H9 (cell line): ENCODE data around the gene UTS2R. TPM values are rescaled to one million over a fixed set of nuclear protein-coding genes. Genes with fewer than 3 reads are reported as not detected.

Source experiments
- DNase-seq: peaks from one replicate; pipeline ENCODE4 v3.0.0-alpha.2; 2017
- H2AFZ ChIP-seq: one replicate; pipeline ENCODE4 v1.6.1; 2013; ENCODE audit warnings: mild to moderate bottlenecking, low read length, control low read depth, moderate library complexity
- H2AK5ac ChIP-seq: 2 replicates; pipeline ENCODE4 v1.6.1; 2013; ENCODE audit warnings: low read length, control low read depth, mixed read lengths; ENCODE audit not compliant: insufficient read length
- H2BK120ac ChIP-seq: one replicate; pipeline ENCODE4 v1.6.1; 2013; ENCODE audit warnings: low read depth, mild to moderate bottlenecking, low read length, control low read depth, inconsistent platforms; ENCODE audit not compliant: poor library complexity, severe bottlenecking
- H2BK12ac ChIP-seq: 2 replicates; pipeline ENCODE4 v1.6.1; 2013; ENCODE audit warnings: low read length, control low read depth, mixed read lengths, low read depth; ENCODE audit not compliant: insufficient read length
- H2BK15ac ChIP-seq: 2 replicates; pipeline ENCODE4 v1.6.1; 2013; ENCODE audit warnings: low read depth, low read length, control low read depth
- H2BK20ac ChIP-seq: one replicate; pipeline ENCODE4 v1.6.1; 2013; ENCODE audit warnings: low read depth, mild to moderate bottlenecking, low read length, control low read depth, inconsistent platforms; ENCODE audit not compliant: poor library complexity, severe bottlenecking
- H2BK5ac ChIP-seq: 2 replicates; pipeline ENCODE4 v1.6.1; 2013; ENCODE audit warnings: low read length, control low read depth, mixed read lengths; ENCODE audit not compliant: insufficient read length
- H3K14ac ChIP-seq: 2 replicates; pipeline ENCODE4 v1.6.1; 2013; ENCODE audit warnings: low read length, control low read depth; ENCODE audit not compliant: insufficient read depth
- H3K18ac ChIP-seq: 2 replicates; pipeline ENCODE4 v1.6.1; 2013; ENCODE audit warnings: low read depth, mild to moderate bottlenecking, mixed read lengths, low read length, control low read depth; ENCODE audit not compliant: insufficient read length
- H3K23ac ChIP-seq: 2 replicates; pipeline ENCODE4 v1.6.1; 2013; ENCODE audit warnings: low read length, control low read depth, mixed read lengths, low read depth; ENCODE audit not compliant: insufficient read length
- H3K23me2 ChIP-seq: 2 replicates; pipeline ENCODE4 v1.6.1; 2013; ENCODE audit warnings: low read depth, mild to moderate bottlenecking, mixed read lengths, low read length, control low read depth; ENCODE audit not compliant: insufficient read length, poor library complexity, severe bottlenecking
- H3K27ac ChIP-seq: 2 replicates; pipeline ENCODE4 v1.5.1; 2013; ENCODE audit warnings: low read length, control low read depth, mixed read lengths, low read depth; ENCODE audit not compliant: insufficient read length
- H3K27me3 ChIP-seq: 2 replicates; pipeline ENCODE4 v1.6.1; 2013; ENCODE audit warnings: low read length, control low read depth, inconsistent platforms; ENCODE audit not compliant: insufficient read depth
- H3K4ac ChIP-seq: 2 replicates; pipeline ENCODE4 v1.6.1; 2013; ENCODE audit warnings: low read depth, mild to moderate bottlenecking, control low read depth, inconsistent platforms, low read length, moderate library complexity
- H3K4me1 ChIP-seq: 2 replicates; pipeline ENCODE4 v1.6.1; 2013; ENCODE audit warnings: low read length, control low read depth, inconsistent platforms; ENCODE audit not compliant: insufficient read depth
- H3K4me2 ChIP-seq: 2 replicates; pipeline ENCODE4 v1.6.1; 2013; ENCODE audit warnings: low read length, control low read depth, mixed read lengths; ENCODE audit not compliant: insufficient read length, insufficient read depth
- H3K56ac ChIP-seq: 2 replicates; pipeline ENCODE4 v1.6.1; 2013; ENCODE audit warnings: low read depth, mild to moderate bottlenecking, mixed read lengths, low read length, control low read depth; ENCODE audit not compliant: insufficient read length
- H3K79me1 ChIP-seq: 2 replicates; pipeline ENCODE4 v1.6.1; 2013; ENCODE audit warnings: low read depth, mild to moderate bottlenecking, moderate library complexity, low read length, control low read depth, inconsistent platforms; ENCODE audit not compliant: insufficient read depth, poor library complexity, severe bottlenecking
- H3K79me2 ChIP-seq: 2 replicates; pipeline ENCODE4 v1.6.1; 2013; ENCODE audit warnings: low read length, control low read depth, inconsistent platforms; ENCODE audit not compliant: insufficient read depth
- H3K9ac ChIP-seq: 2 replicates; pipeline ENCODE4 v1.6.1; 2013; ENCODE audit warnings: low read length, control low read depth, mixed read lengths; ENCODE audit not compliant: insufficient read length; ENCODE audit errors: extremely low read depth
- H3K9me3 ChIP-seq: one replicate; pipeline ENCODE4 v1.6.1; 2013; ENCODE audit warnings: low read depth, low read length, inconsistent platforms; ENCODE audit not compliant: control insufficient read depth
- H3T11ph ChIP-seq: one replicate; pipeline ENCODE4 v1.6.1; 2013; ENCODE audit warnings: mild to moderate bottlenecking, low read length, control low read depth, inconsistent platforms
- H4K20me1 ChIP-seq: one replicate; pipeline ENCODE4 v1.6.1; 2013; ENCODE audit not compliant: control insufficient read depth, insufficient read length, insufficient read depth
- H4K5ac ChIP-seq: 2 replicates; pipeline ENCODE4 v1.6.1; 2013; ENCODE audit warnings: low read depth, mild to moderate bottlenecking, mixed read lengths, low read length, control low read depth; ENCODE audit not compliant: insufficient read length
- H4K8ac ChIP-seq: replicated peaks from 2 replicates; pipeline ENCODE4 v1.6.1; 2013; ENCODE audit warnings: low read length, control low read depth, mixed read lengths, low read depth; ENCODE audit not compliant: insufficient read length
- H4K91ac ChIP-seq: 2 replicates; pipeline ENCODE4 v1.6.1; 2013; ENCODE audit warnings: low read depth, mild to moderate bottlenecking, moderate library complexity, mixed read lengths, low read length, control low read depth; ENCODE audit not compliant: insufficient read length
- H3K27ac Mint-ChIP-seq, 3 experiments: 2 replicates in 2 of 3; 3 replicates in 1 of 3; pipeline ENCODE4 v1.8.0; 2020 to 2021; ENCODE audit warnings: mixed read lengths in 3 of 3, mild to moderate bottlenecking in 1 of 3, moderate library complexity in 1 of 3
- H3K27me3 Mint-ChIP-seq: 2 replicates; pipeline ENCODE4 v1.8.0; 2021; ENCODE audit warnings: low read depth, mild to moderate bottlenecking, moderate library complexity, mixed read lengths
- H3K36me3 Mint-ChIP-seq, 3 experiments: 2 replicates in 2 of 3; 3 replicates in 1 of 3; pipeline ENCODE4 v1.8.0; 2020 to 2021; ENCODE audit warnings: low read depth in 3 of 3, mixed read lengths in 3 of 3; ENCODE audit not compliant: insufficient read depth in 1 of 3
- H3K4me1 Mint-ChIP-seq, 2 experiments: 2 replicates each; pipeline ENCODE4 v1.8.0; 2020; ENCODE audit warnings: mixed read lengths in 2 of 2
- H3K4me3 Mint-ChIP-seq, 2 experiments: 2 replicates in 1 of 2; 3 replicates in 1 of 2; pipeline ENCODE4 v1.8.0; 2020 to 2021; ENCODE audit warnings: mild to moderate bottlenecking in 2 of 2, mixed read lengths in 2 of 2, moderate library complexity in 1 of 2
- H3K9me3 Mint-ChIP-seq, 2 experiments: 2 replicates in 1 of 2; 3 replicates in 1 of 2; pipeline ENCODE4 v1.8.0; 2020; ENCODE audit warnings: mild to moderate bottlenecking in 2 of 2, mixed read lengths in 2 of 2, moderate library complexity in 1 of 2
- WGBS: extraction: QIAGEN DNeasy Blood & Tissue Kit; methylation state at CpG from one replicate; pipeline ENCODE4 v1.1.7; 2013; ENCODE audit warnings: missing lambda C conversion rate, low lambda C conversion rate, mixed read lengths; ENCODE audit not compliant: insufficient read length; ENCODE audit errors: extremely low coverage; 5-methylcytosine and 5-hydroxymethylcytosine counted together
- total RNA-seq: library from RNA; stranded (reverse); gene quantifications from 2 replicates; pipeline ENCODE4 v1.2.1, GENCODE V29; 2021
- TF ChIP-seq, protein P1 (sequence below): fragments of 200-600 bp; sonication (generic); conservative IDR thresholded peaks from 3 replicates; pipeline ENCODE4 v1.8.0; 2021; ENCODE audit warnings: antibody characterized with exemption, mild to moderate bottlenecking

The UTS2R gene
- total RNA-seq, 1 experiment from 2014 or later = 0.94 TPM

DNA sequence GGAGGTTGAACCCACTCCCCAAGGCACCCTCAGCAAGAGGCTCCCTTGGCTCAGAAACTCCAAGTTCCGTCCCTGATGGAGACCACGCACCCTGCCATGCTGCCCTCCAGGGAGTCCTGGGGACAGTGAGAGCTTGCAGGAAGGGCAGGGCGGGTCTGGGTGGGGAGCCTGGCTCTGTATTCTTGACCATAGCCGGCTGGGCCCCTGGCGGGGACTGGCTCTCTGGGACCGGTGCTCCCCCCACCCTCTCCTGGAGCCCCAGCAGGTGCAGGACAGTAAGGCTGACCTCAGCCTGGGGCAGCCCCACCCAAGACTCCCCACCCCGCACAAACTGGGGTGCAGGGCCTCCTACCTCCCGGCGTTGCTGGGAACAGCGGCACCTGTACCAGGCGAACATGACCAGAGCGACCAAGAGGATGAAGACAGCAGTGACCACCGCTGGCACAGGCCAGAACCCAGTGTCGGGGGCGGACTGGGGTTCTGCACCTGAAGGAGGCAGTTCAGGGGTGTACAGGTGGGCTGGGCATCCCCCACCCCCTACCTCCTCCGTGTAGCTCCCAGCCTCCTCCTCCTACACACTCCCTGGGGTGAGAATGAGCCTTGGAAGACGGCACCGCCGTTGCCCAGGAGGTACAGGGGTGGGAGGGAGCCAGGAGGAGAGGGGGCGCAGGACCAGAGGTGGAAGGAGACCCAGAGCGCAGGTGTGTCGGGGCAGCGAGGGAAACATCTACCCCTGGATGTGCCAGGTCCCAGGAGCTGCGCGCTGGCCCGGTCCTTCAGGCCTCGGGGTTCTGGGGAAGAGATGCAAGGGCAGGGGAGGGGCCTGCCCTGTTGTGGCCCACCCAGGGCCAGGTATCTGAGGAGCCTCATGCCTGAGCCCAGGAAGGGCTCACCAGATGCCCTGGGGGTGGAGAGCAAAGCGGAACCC lies 48.8 kb upstream of the UTS2R start:
- no peaks in the 10 kb centered on the region for H3K9me3 Mint-ChIP-seq
- H2BK12ac ChIP-seq = no peak overlapping the region
- no peak overlapping the region for H2AK5ac ChIP-seq
- H3K18ac ChIP-seq = no peak overlapping the region
- H3K4me1 Mint-ChIP-seq = peaks cover 14 to 24% of the 10 kb centered on the region in 2 experiments
- H3K79me2 ChIP-seq = no peaks in the 10 kb centered on the region
- H3K23ac ChIP-seq = no peak overlapping the region
- no peaks in the 10 kb centered on the region for H3K9me3 ChIP-seq
- no peak overlapping the region for H2BK5ac ChIP-seq
- no peak overlapping the region for H2BK15ac ChIP-seq
- no peaks in the 10 kb centered on the region for H3K27me3 ChIP-seq
- no peak overlapping the region for H2AFZ ChIP-seq
- peaks cover 19% of the 10 kb centered on the region for H3K27me3 Mint-ChIP-seq
- no peaks in the 10 kb centered on the region for H3K23me2 ChIP-seq
- H4K8ac ChIP-seq = no peak overlapping the region
- H2BK20ac ChIP-seq = no peak overlapping the region
- no peak overlapping the region for H3K14ac ChIP-seq
- no peak overlapping the region for H3K56ac ChIP-seq
- peaks cover 6% of the 10 kb centered on the region for H4K20me1 ChIP-seq
- H3K79me1 ChIP-seq = no peaks in the 10 kb centered on the region
- no peaks in the 10 kb centered on the region; a peak in 1 of 7 replicates for H3K36me3 Mint-ChIP-seq
- peaks cover 5% of the 10 kb centered on the region; the same call in 1 of the 2 replicates for H3K4me1 ChIP-seq
- no peak overlapping the region for H4K91ac ChIP-seq
- DNase-seq = no peak
- no peak overlapping the region for H3K27ac ChIP-seq
- H3K9ac ChIP-seq = no peak overlapping the region
- no peak overlapping the region for H4K5ac ChIP-seq
- no peak overlapping the region for H3K4ac ChIP-seq
- H2BK120ac ChIP-seq = no peak overlapping the region
- no peak overlapping the region for H3T11ph ChIP-seq
- no peak overlapping the region for H3K4me2 ChIP-seq
- TF ChIP-seq, protein P1, sequence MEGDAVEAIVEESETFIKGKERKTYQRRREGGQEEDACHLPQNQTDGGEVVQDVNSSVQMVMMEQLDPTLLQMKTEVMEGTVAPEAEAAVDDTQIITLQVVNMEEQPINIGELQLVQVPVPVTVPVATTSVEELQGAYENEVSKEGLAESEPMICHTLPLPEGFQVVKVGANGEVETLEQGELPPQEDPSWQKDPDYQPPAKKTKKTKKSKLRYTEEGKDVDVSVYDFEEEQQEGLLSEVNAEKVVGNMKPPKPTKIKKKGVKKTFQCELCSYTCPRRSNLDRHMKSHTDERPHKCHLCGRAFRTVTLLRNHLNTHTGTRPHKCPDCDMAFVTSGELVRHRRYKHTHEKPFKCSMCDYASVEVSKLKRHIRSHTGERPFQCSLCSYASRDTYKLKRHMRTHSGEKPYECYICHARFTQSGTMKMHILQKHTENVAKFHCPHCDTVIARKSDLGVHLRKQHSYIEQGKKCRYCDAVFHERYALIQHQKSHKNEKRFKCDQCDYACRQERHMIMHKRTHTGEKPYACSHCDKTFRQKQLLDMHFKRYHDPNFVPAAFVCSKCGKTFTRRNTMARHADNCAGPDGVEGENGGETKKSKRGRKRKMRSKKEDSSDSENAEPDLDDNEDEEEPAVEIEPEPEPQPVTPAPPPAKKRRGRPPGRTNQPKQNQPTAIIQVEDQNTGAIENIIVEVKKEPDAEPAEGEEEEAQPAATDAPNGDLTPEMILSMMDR = no peak
- no peak overlapping the region for H3K4me3 Mint-ChIP-seq
- no CpG with 5 or more reads among the region's 28 CpGs for WGBS
- H3K27ac Mint-ChIP-seq = no peak overlapping the region
